NB4 (cell line): Measurements from ENCODE around the gene F5.

Experiments used
- MYC ChIP-seq: IDR thresholded peaks from 2 replicates; pipeline ENCODE4 v1.6.1; 2011; ENCODE audit warnings: low read depth, low read length
- POLR2A ChIP-seq: IDR thresholded peaks from 2 replicates; pipeline ENCODE4 v1.6.1; 2011; ENCODE audit warnings: mild to moderate bottlenecking; ENCODE audit not compliant: insufficient read length; ENCODE audit errors: extremely low read depth
- TF ChIP-seq, protein P1 (sequence below): IDR thresholded peaks from one replicate; pipeline ENCODE4 v1.5.1; 2012; ENCODE audit warnings: low read depth, low read length
- TF ChIP-seq, protein P2 (sequence below): IDR thresholded peaks from 2 replicates; pipeline ENCODE4 v1.6.1; 2011; ENCODE audit warnings: low read depth, low read length

DNA sequence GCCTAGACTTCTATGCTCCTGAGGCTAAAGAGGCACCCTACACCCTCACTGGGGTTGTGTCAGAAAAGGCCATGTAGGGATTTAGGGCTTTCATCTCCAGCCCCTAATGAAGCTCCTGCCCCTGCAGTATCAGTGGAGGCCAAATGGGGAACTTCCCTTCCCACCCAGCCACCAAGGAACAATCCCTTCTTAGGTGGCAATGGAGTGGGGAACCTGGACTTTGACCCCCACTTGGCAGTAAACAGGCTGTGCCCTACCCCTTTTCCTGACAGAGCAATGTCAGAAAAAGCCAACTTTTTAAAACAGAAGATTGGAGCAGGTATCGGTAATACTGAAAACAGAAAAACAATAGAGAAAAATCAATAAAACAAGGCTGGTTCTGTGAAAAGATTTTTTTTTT lies 65.1 kb downstream of the F5 start:
- TF ChIP-seq, protein P1, sequence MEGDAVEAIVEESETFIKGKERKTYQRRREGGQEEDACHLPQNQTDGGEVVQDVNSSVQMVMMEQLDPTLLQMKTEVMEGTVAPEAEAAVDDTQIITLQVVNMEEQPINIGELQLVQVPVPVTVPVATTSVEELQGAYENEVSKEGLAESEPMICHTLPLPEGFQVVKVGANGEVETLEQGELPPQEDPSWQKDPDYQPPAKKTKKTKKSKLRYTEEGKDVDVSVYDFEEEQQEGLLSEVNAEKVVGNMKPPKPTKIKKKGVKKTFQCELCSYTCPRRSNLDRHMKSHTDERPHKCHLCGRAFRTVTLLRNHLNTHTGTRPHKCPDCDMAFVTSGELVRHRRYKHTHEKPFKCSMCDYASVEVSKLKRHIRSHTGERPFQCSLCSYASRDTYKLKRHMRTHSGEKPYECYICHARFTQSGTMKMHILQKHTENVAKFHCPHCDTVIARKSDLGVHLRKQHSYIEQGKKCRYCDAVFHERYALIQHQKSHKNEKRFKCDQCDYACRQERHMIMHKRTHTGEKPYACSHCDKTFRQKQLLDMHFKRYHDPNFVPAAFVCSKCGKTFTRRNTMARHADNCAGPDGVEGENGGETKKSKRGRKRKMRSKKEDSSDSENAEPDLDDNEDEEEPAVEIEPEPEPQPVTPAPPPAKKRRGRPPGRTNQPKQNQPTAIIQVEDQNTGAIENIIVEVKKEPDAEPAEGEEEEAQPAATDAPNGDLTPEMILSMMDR, result no peak
- TF ChIP-seq, protein P2, sequence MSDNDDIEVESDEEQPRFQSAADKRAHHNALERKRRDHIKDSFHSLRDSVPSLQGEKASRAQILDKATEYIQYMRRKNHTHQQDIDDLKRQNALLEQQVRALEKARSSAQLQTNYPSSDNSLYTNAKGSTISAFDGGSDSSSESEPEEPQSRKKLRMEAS, result no peak
- TF ChIP-seq POLR2A (no peak), MYC (no peak)
